ENCODE data around the gene CIITA.

GRCh38 chr16:10964891-10965326 is 87.9 kb downstream of the CIITA start:
- TF ChIP-seq EZH2 (IDR thresholded peaks at IDR 0.05; ENCODE audit: insufficient read depth, poor library complexity, severe bottlenecking) (no peak), EZH2phosphoT487 (IDR thresholded peaks at IDR 0.05; ENCODE audit: insufficient read depth, low read depth) (no peak)

Measured in GM23248 (cell line).